HepG2 (cell line): ENCODE data around the gene STARD13. TPM values are rescaled to one million over a fixed set of nuclear protein-coding genes. Genes with fewer than 3 reads are reported as not detected.

Experiments
- ATAC-seq: fragments of 200-7000 bp; cut with Tn5 transposase; 3 replicates; pipeline ENCODE4 v1.9.1; 2020; ENCODE audit warnings: mild to moderate bottlenecking, moderate library complexity
- BruUV-seq: library from RNA; stranded (reverse); fragments of 400-500 nt; replicated peaks from 2 replicates; lab custom pipeline; 2021; lab: Mats Ljungman, UMichigan
- CTCF ChIA-PET: fragments of 300-600 bp; formaldehyde crosslinking; extraction: SDS; loops from one replicate; lab custom pipeline; 2021; ENCODE audit warnings: low total read pairs, inconsistent platforms, low intra/inter-chr PET ratio; lab: Yijun Ruan, JAX
- POLR2A ChIA-PET: fragments of 350-600 bp; sonication (Branson Sonifier 250); formaldehyde crosslinking; loops from one replicate; lab custom pipeline; 2020; ENCODE audit warnings: antibody characterized with exemption, inconsistent platforms; lab: Yijun Ruan, JAX
- DNase-seq: peaks from one replicate; pipeline ENCODE4 v3.0.0-alpha.2; 2015; ENCODE audit warnings: low spot score
- FAIRE-seq: peaks from 3 replicates; lab custom pipeline; 2011; peaks lifted over from hg19 to GRCh38; lab: Jason Lieb, UNC
- H2AFZ ChIP-seq: one replicate; pipeline ENCODE4 v1.6.1; 2011; ENCODE audit warnings: low read length, inconsistent platforms
- H3K27ac ChIP-seq: fragments of 300-600 bp; 3 replicates; pipeline ENCODE4 v1.8.0; 2011; ENCODE audit warnings: mixed run types, mild to moderate bottlenecking, mixed read lengths, low read length, inconsistent platforms; ENCODE audit not compliant: insufficient read depth; ENCODE audit errors: extremely low read length
- H3K27me3 ChIP-seq, 2 experiments: fragments of 200-600 bp in 1 of 2; 2 replicates in 1 of 2; 3 replicates in 1 of 2; pipeline versions ENCODE4 v1.6.0 to v1.8.0; 2011; ENCODE audit warnings: low read length in 2 of 2, mild to moderate bottlenecking in 2 of 2, moderate library complexity in 2 of 2, inconsistent platforms in 1 of 2; ENCODE audit not compliant: insufficient read depth in 2 of 2, control insufficient read depth in 1 of 2
- H3K36me3 ChIP-seq, 2 experiments: fragments of 200-600 bp in 1 of 2; replicated peaks in 1 of 2; 2 replicates in 1 of 2; 3 replicates in 1 of 2; pipeline versions ENCODE4 v1.5.1 to v1.8.0; 2011; ENCODE audit warnings: low read length in 2 of 2, inconsistent platforms in 1 of 2; ENCODE audit not compliant: insufficient read depth in 2 of 2, control insufficient read depth in 1 of 2
- H3K4me1 ChIP-seq: 2 replicates; pipeline ENCODE4 v1.5.1; 2012; ENCODE audit warnings: low read length, inconsistent platforms; ENCODE audit not compliant: insufficient read depth
- H3K4me2 ChIP-seq: 2 replicates; pipeline ENCODE4 v1.6.0; 2011; ENCODE audit warnings: low read depth, low read length, inconsistent platforms
- H3K4me3 ChIP-seq, 3 experiments: fragments of 200-600 bp in 1 of 3; sonication (generic), shearing (Covaris generic) in 1 of 3; replicated peaks in 1 of 3; 2 replicates each; pipeline ENCODE4 v1.5.1; 2011 to 2016; ENCODE audit warnings: low read length in 3 of 3, inconsistent platforms in 2 of 3, low read depth in 2 of 3, mild to moderate bottlenecking in 2 of 3, control low read depth in 1 of 3, mixed read lengths in 1 of 3; ENCODE audit not compliant: insufficient read depth in 1 of 3
- H3K79me2 ChIP-seq: one replicate; pipeline ENCODE4 v1.6.1; 2011; ENCODE audit warnings: low read length, inconsistent platforms; ENCODE audit not compliant: insufficient read depth
- H3K9ac ChIP-seq: 2 replicates; pipeline ENCODE4 v1.6.0; 2011; ENCODE audit warnings: mild to moderate bottlenecking, low read depth, low read length, inconsistent platforms; ENCODE audit not compliant: insufficient read depth
- H3K9me3 ChIP-seq: 2 replicates; pipeline ENCODE4 v1.5.1; 2012; ENCODE audit warnings: mild to moderate bottlenecking, low read length
- H4K20me1 ChIP-seq: 2 replicates; pipeline ENCODE4 v1.6.0; 2011; ENCODE audit warnings: inconsistent platforms, mild to moderate bottlenecking, low read length, moderate library complexity; ENCODE audit not compliant: insufficient read depth
- ESRRA ChIP-seq: sonication (generic); formaldehyde crosslinking; IDR thresholded peaks from 2 replicates; pipeline ENCODE4 v1.5.1; 2020; ENCODE audit warnings: mild to moderate bottlenecking, low read depth, missing genetic modification reagents
- GFI1 ChIP-seq: sonication (generic); formaldehyde crosslinking; IDR thresholded peaks from 2 replicates; pipeline ENCODE4 v1.5.0; 2020; ENCODE audit warnings: missing genetic modification reagents, mild to moderate bottlenecking, borderline replicate concordance
- GPBP1L1 ChIP-seq: sonication (generic); formaldehyde crosslinking; IDR thresholded peaks from 2 replicates; pipeline ENCODE4 v1.5.0; 2020; ENCODE audit warnings: mild to moderate bottlenecking, missing genetic modification reagents
- HNF4A ChIP-seq: sonication (generic); formaldehyde crosslinking; IDR thresholded peaks from 2 replicates; pipeline ENCODE4 v1.4.0; 2020; ENCODE audit warnings: missing genetic modification reagents
- HOMEZ ChIP-seq: IDR thresholded peaks from 2 replicates; pipeline ENCODE4 v1.6.1; 2016; ENCODE audit warnings: low read depth
- MED1 ChIP-seq: sonication (generic); formaldehyde crosslinking; IDR thresholded peaks from 2 replicates; pipeline ENCODE4 v1.4.0; 2020; ENCODE audit warnings: missing genetic modification reagents
- NR2C2 ChIP-seq: sonication (generic); formaldehyde crosslinking; IDR thresholded peaks from 2 replicates; pipeline ENCODE4 v1.4.0; 2020; ENCODE audit warnings: missing genetic modification reagents, mild to moderate bottlenecking, moderate library complexity, borderline replicate concordance
- RARA ChIP-seq: IDR thresholded peaks from 2 replicates; pipeline ENCODE4 v1.6.1; 2016; ENCODE audit warnings: missing genetic modification reagents, missing compliant biosample characterization
- RXRB ChIP-seq: IDR thresholded peaks from 2 replicates; pipeline ENCODE4 v1.6.1; 2016; ENCODE audit warnings: borderline replicate concordance, missing genetic modification reagents, missing compliant biosample characterization
- TFAP4 ChIP-seq: sonication (generic); IDR thresholded peaks from 2 replicates; pipeline ENCODE4 v1.6.1; 2016; ENCODE audit warnings: low read depth, borderline replicate concordance
- UBTF ChIP-seq: sonication (generic); formaldehyde crosslinking; IDR thresholded peaks from 2 replicates; pipeline ENCODE4 v1.4.0; 2020; ENCODE audit warnings: mild to moderate bottlenecking, missing genetic modification reagents
- ZNF232 ChIP-seq: sonication (generic); formaldehyde crosslinking; IDR thresholded peaks from 2 replicates; pipeline ENCODE4 v1.4.0; 2020; ENCODE audit warnings: missing genetic modification reagents, borderline replicate concordance
- ZNF749 ChIP-seq: sonication (generic); formaldehyde crosslinking; IDR thresholded peaks from 2 replicates; pipeline ENCODE4 v1.8.0; 2022; ENCODE audit warnings: mild to moderate bottlenecking, missing genetic modification reagents, moderate library complexity, borderline replicate concordance
- ZUFSP ChIP-seq: sonication (generic); formaldehyde crosslinking; IDR thresholded peaks from 2 replicates; pipeline ENCODE4 v1.9.0; 2021; ENCODE audit warnings: missing genetic modification reagents, mild to moderate bottlenecking, borderline replicate concordance
- WGBS: methylation state at CpG from one replicate; pipeline ENCODE4 v1.1.6; 2017; ENCODE audit warnings: low lambda C conversion rate; 5-methylcytosine and 5-hydroxymethylcytosine counted together
- in situ Hi-C: cut with HindIII; loops from 2 replicates; pipeline ENCODE4 v1.10.0; 2017; ENCODE audit warnings: low pct_unique_long_range_greater_than_20kb; ENCODE audit not compliant: extremely low pct_ligation_motif_present
- intact Hi-C: fragments of 100-400 bp; cut with micrococcal nuclease; formaldehyde crosslinking; loops from one replicate; pipeline ENCODE4 v1.10.0; 2022; ENCODE audit not compliant: unreplicated experiment
- polyA plus RNA-seq, 8 experiments: library from polyadenylated mRNA; depleted of rRNA in 3 of 8; stranded (reverse) in 7 of 8; unstranded in 1 of 8; fragments of >200 nt; fragmentation: Illumina TruSeq in 4 of 8; extraction: Trizol in 4 of 8; gene quantifications; 2 replicates each; pipeline versions ENCODE4 v1.2.1 to v1.2.3, GENCODE V29; 2011 to 2016; ENCODE audit warnings: low read depth in 4 of 8, missing spikeins in 1 of 8, mixed read lengths in 1 of 8; ENCODE audit not compliant: insufficient read depth in 1 of 8
- total RNA-seq, 5 experiments: library from RNA; depleted of rRNA; stranded (reverse); fragments of >200 nt; fragmentation: Illumina TruSeq; extraction: Trizol; gene quantifications; 2 replicates each; pipeline ENCODE4 v1.2.3, GENCODE V29; 2016; ENCODE audit warnings: low read depth in 1 of 5

The STARD13 gene
- total and polyA plus RNA-seq, 2 of the 13 experiments (the other 11 are each of a cell fraction or from before 2014, with no cell fraction given), result 12.8 to 14.3 TPM

GRCh38 chr13:33181264-33181663 lies 104.3 kb downstream of the STARD13 start (continued):
- no peak for TF ChIP-seq ZUFSP
- no peak for TF ChIP-seq ZNF749 (CRISPR knock-in tag)

GRCh38 chr13:33180122-33180804 lies 105.3 kb downstream of the STARD13 start:
- WGBS, result 51% methylated on average over 5 of the region's 5 CpGs
- BruUV-seq, result no TSS peak
- Histone ChIP-seq H3K27ac (peak overlapping the region; percentile 22), H3K4me2 (no peak overlapping the region), H3K9ac (no peak overlapping the region), H3K36me3 (peaks cover 1 to 6% of the 10 kb centered on the region in 2 experiments; a peak in 3 of 5 replicates), H4K20me1 (no peaks in the 10 kb centered on the region), H3K4me3 (no peak overlapping the region), H3K9me3 (no peaks in the 10 kb centered on the region), H3K79me2 (no peaks in the 10 kb centered on the region), H3K27me3 (no peaks in the 10 kb centered on the region), H2AFZ (no peak overlapping the region), H3K4me1 (peaks cover 28% of the 10 kb centered on the region)
- ATAC-seq (peak; percentile 40; the same call in 1 of the 3 replicates), DNase-seq (peak; percentile 20), FAIRE-seq (no peak)
- ChIA-PET POLR2A (no interaction called here), CTCF (no interaction called here)
- in situ Hi-C loops (no loop called here), intact Hi-C loops (no loop called here)
- peak; percentile 42; the same call in 1 of the 2 replicates for TF ChIP-seq NR2C2 (CRISPR knock-in tag)
- no peak for TF ChIP-seq ZNF232 (CRISPR knock-in tag)
- 0 out of 2 replicates have a peak, but pooled peaks have one; percentile 23 for TF ChIP-seq RXRB (CRISPR knock-in tag)
- peak; percentile 50; the same call in 1 of the 2 replicates for TF ChIP-seq RARA
- peak; percentile 17; the same call in 1 of the 2 replicates for TF ChIP-seq MED1
- TF ChIP-seq GFI1 (CRISPR knock-in tag), result 0 out of 2 replicates have a peak, but pooled peaks have one; percentile 15
- peak; percentile 61; the same call in 1 of the 2 replicates for TF ChIP-seq ESRRA
- TF ChIP-seq GPBP1L1 (CRISPR knock-in tag), result no peak
- no peak for TF ChIP-seq UBTF (CRISPR knock-in tag)
- no peak for TF ChIP-seq TFAP4
- TF ChIP-seq HNF4A (CRISPR knock-in tag), result peak; percentile 51; the same call in 1 of the 2 replicates
- peak; percentile 14; the same call in 1 of the 2 replicates for TF ChIP-seq HOMEZ (CRISPR knock-in tag)
